Measurements from ENCODE around the gene HS1BP3.

- TF ChIP-seq CTCF (IDR thresholded peaks at IDR 0.05), result no peak
- no peak for TF ChIP-seq POLR2A (IDR thresholded peaks at IDR 0.05)
- no peak for TF ChIP-seq EP300 (IDR thresholded peaks at IDR 0.05)
Measured at GRCh38 chr2:20599861-20600461, 50.9 kb downstream of the HS1BP3 start.
